Body of pancreas (tissue), 4 donors: ENCODE measurements around the gene PTMS. TPM values are rescaled to one million over a fixed set of nuclear protein-coding genes. Genes with fewer than 3 reads are reported as not detected.
"Not testable (repeated sequence)": the region's sequence is repeated elsewhere in the genome, so short reads cannot be mapped to it uniquely, and the experiment has no call there.

Experiments
- ATAC-seq: fragments of 150-250 bp; one replicate; pipeline ENCODE4 v1.9.1; 2016
- DNase-seq, 4 donors: peaks; one replicate each; pipeline ENCODE4 v3.0.0-alpha.2; 2019
- H3K27ac ChIP-seq, 4 donors: fragments of 200-600 bp; sonication (generic); 1 replicate in 3 of 4; 2 replicates in 1 of 4; pipeline versions ENCODE4 v1.5.1 to v1.6.1; 2016 to 2019; ENCODE audit warnings: mild to moderate bottlenecking in 1 of 4, mixed read lengths in 1 of 4, moderate library complexity in 1 of 4
- H3K27me3 ChIP-seq, 2 donors: fragments of 200-600 bp; sonication (generic); one replicate each; pipeline ENCODE4 v1.6.0; 2016; ENCODE audit warnings: mild to moderate bottlenecking in 1 of 2
- H3K36me3 ChIP-seq, 2 donors: fragments of 200-600 bp; sonication (generic); replicated peaks in 1 of 2; 2 replicates each; pipeline ENCODE4 v1.5.1; 2016; ENCODE audit warnings: low read depth in 2 of 2; ENCODE audit not compliant: insufficient read depth in 1 of 2
- H3K4me1 ChIP-seq: fragments of 200-600 bp; sonication (generic); one replicate; pipeline ENCODE4 v1.6.0; 2016
- H3K4me3 ChIP-seq, 2 donors: fragments of 200-600 bp; sonication (generic); 1 replicate in 1 of 2; 2 replicates in 1 of 2; pipeline ENCODE4 v1.5.1; 2016 to 2019
- H3K9me3 ChIP-seq, 3 donors: fragments of 200-600 bp; sonication (generic); 1 replicate in 2 of 3; 2 replicates in 1 of 3; pipeline ENCODE4 v1.5.1; 2016
- CTCF ChIP-seq, 7 experiments: fragments of 450-650 bp in 4 of 7; fragments of 200-600 bp in 3 of 7; sonication (generic) in 3 of 7; IDR thresholded peaks; one replicate each; pipeline ENCODE4 v1.5.1; 2016 to 2019; ENCODE audit warnings: antibody characterized with exemption in 7 of 7
- POLR2A ChIP-seq, 3 donors: fragments of 450-650 bp; IDR thresholded peaks; one replicate each; pipeline ENCODE4 v1.6.1; 2016; ENCODE audit warnings: antibody characterized with exemption in 3 of 3, mild to moderate bottlenecking in 2 of 3
- whole genome bisulfite sequencing, 2 donors: methylation state at CpG; one replicate each; pipeline ENCODE4 v1.1.5; 2017; 5-methylcytosine and 5-hydroxymethylcytosine counted together
- intact Hi-C: fragments of 100-400 bp; cut with DNase I; formaldehyde crosslinking; loops from one replicate; pipeline ENCODE4 v1.15.1; 2023
- total RNA-seq, 2 donors: library from RNA; depleted of rRNA; stranded (reverse); fragments of >200 nt; gene quantifications; one replicate each; pipeline ENCODE4 v1.1.0, GENCODE V29; 2016

Gene PTMS
- total RNA-seq, 2 donors from 2014 or later, result 69.5 to 109 TPM

GRCh38 chr12:6734506-6735387 is 31.4 kb upstream of the PTMS start:
- DNase-seq, result no peak
- 69 to 79% methylated on average over 6 to 10 of the region's 10 CpGs for WGBS, 2 donors
- TF ChIP-seq POLR2A (IDR thresholded peaks at IDR 0.05) (no peak), CTCF (IDR thresholded peaks at IDR 0.05) (no peak)
- no peaks in the 10 kb centered on the region for H3K27me3 ChIP-seq
- intact Hi-C loops, result loop anchor here (5.0 kb wide), 1 partner anchor 48 kb away; no protein-coding TSS in a partner anchor
- H3K4me1 ChIP-seq, result peaks cover 4% of the 10 kb centered on the region
- no peak overlapping the region for H3K4me3 ChIP-seq
- ATAC-seq, result no peak
- peaks cover 11 to 15% of the 10 kb centered on the region in 2 donors for H3K36me3 ChIP-seq
- no peak overlapping the region for H3K27ac ChIP-seq
- H3K9me3 ChIP-seq, result no peaks in the 10 kb centered on the region

DNA sequence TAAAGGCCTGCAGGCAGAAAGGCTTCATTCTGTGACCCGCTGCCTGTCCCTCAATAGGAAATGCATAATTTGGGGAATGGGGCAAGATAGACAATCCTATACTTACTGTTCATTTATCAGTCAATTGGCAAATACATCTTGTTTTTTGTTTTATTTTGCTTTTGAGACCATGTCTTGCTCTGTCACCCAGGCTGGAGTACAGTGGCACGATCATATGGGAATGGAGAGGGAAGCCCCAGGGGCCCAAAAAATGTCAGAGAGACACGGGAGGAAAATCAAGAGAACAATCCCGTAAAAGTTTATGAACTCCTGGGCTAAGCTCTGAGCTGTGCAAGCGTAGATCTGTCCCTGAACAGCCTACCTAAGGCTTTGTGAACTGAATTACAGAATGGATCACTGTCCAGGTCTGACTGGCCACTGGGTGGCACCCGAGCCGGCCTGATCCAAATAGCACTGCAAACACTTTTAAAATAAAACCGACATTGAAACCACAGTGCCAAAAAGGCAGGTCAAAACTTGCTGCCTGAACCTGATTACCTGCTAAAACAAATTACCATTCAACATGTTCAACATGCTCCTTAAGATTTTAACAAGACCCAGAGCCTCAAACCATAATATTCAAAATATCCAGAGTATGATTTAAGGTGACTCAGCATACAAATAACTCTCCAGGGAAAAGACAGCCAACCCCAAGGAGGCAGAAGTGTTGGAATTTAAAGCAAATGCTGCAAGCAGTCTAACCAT is 30.5 kb upstream of the PTMS start:
- H3K27me3 ChIP-seq, result no peaks in the 10 kb centered on the region
- no peak overlapping the region for H3K27ac ChIP-seq
- H3K9me3 ChIP-seq, result no peaks in the 10 kb centered on the region
- peak; percentile 60 to 86 (median 72) for TF ChIP-seq CTCF (IDR thresholded peaks at IDR 0.05)
- TF ChIP-seq POLR2A (IDR thresholded peaks at IDR 0.05), result no peak
- ATAC-seq (peak; percentile 91), DNase-seq (peak; percentile 69 to 81 (median 72))
- intact Hi-C loops, result loop anchor here (5.0 kb wide), 1 partner anchor 47 kb away; no protein-coding TSS in a partner anchor
- H3K4me1 ChIP-seq, result peaks cover 4% of the 10 kb centered on the region
- peaks cover 2 to 9% of the 10 kb centered on the region in 2 donors for H3K36me3 ChIP-seq
- 27% methylated on average over 8 of the region's 8 CpGs for WGBS, 2 donors
- no peak overlapping the region for H3K4me3 ChIP-seq

- H3K36me3 ChIP-seq, result no peaks in the 10 kb centered on the region
- ATAC-seq, result no peak
- H3K9me3 ChIP-seq, result no peaks in the 10 kb centered on the region
- no peak for TF ChIP-seq POLR2A (IDR thresholded peaks at IDR 0.05)
- no peak for TF ChIP-seq CTCF (IDR thresholded peaks at IDR 0.05)
- H3K4me1 ChIP-seq, result peaks cover 4% of the 10 kb centered on the region
- no peak overlapping the region for H3K27ac ChIP-seq
- intact Hi-C loops, result loop anchor here (5.0 kb wide), 1 partner anchor 46 kb away; no protein-coding TSS in a partner anchor
- no peaks in the 10 kb centered on the region for H3K27me3 ChIP-seq
- WGBS, 2 donors, result 87 to 89% methylated on average over 5 of the region's 5 CpGs
- no peak overlapping the region for H3K4me3 ChIP-seq
- no peak for DNase-seq
Observed at GRCh38 chr12:6736754-6737153, 29.4 kb upstream of the PTMS start.

DNA sequence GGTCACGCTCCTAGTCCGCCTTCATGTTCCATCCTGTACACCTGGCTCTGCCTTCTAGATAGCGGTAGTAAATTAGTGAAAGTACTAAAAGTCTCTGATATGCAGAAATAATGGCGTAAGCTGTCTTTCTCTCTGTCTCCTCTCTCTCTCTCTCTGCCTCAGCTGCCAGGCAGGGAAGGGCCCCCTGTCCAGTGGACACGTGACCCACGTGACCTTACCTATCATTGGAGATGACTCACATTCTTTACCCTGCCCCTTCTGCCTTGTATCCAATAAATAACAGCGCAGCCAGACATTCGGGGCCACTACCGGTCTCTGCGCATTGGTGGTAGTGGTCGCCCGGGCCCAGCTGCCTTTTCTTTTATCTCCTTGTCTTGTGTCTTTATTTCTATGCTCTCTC is 24.1 kb upstream of the PTMS start:
- WGBS, 2 donors, result 80 to 86% methylated on average over 12 of the region's 12 CpGs
- H3K4me3 ChIP-seq, DNase-seq, ATAC-seq, H3K4me1 ChIP-seq, intact Hi-C loops, H3K27ac ChIP-seq, H3K9me3 ChIP-seq, H3K27me3 ChIP-seq, H3K36me3 ChIP-seq: not testable (repeated sequence)

DNA sequence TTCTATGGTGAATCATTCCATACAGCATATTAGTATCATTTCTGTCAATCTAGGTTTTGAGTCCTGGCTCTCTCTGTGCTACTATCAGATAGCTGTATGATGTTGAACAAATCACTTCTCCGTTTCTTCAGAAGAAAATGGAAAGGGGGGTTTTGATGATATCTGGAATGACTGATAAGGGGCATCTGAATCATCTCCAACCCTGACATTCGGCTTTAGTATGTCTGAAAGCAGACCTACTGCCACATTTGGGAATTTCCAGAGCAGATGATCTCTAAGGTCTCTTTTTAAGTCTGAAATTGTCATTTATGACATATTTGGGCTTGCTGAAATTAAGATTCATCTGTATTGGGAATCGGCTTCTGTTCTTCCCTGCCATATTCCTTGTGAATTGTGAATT is 23.3 kb upstream of the PTMS start:
- intact Hi-C loops, result no loop called here

DNA sequence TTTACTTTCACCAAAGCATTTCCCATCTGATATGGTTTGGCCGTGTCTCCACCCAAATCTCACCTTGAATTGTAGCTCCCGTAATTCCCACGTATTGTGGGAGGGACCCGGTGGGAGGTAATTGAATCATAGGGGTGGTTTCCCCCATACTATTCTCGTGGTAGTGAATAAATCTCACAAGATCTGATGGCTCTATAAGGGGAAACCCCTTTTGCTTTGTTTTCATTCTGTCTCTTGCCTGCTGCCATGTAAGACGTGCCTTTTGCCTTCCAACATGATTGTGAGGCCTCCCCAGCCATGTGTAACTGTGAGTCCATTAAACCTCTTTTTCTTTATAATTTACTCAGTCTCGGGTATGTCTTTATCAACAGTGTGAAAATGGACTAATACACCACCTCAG is 22.9 kb upstream of the PTMS start:
- ATAC-seq, H3K27me3 ChIP-seq, H3K27ac ChIP-seq, intact Hi-C loops, DNase-seq, H3K4me1 ChIP-seq, H3K4me3 ChIP-seq, H3K9me3 ChIP-seq: not testable (repeated sequence)
- WGBS, 2 donors, result 26 to 42% methylated on average over 7 of the region's 7 CpGs
- H3K36me3 ChIP-seq, result peaks cover 0 to 12% of the 10 kb centered on the region in 2 donors

More for the DNA sequence above, 23.3 kb upstream of the PTMS start:
- peaks cover 4% of the 10 kb centered on the region for H3K4me1 ChIP-seq
- WGBS, 2 donors, result 80 to 84% methylated on average over 3 of the region's 3 CpGs
- peaks cover 0 to 8% of the 10 kb centered on the region in 2 donors for H3K36me3 ChIP-seq
- H3K4me3 ChIP-seq, result no peak overlapping the region
- H3K9me3 ChIP-seq, result no peaks in the 10 kb centered on the region
- no peak for TF ChIP-seq CTCF (IDR thresholded peaks at IDR 0.05)
- no peak for TF ChIP-seq POLR2A (IDR thresholded peaks at IDR 0.05)
- ATAC-seq (no peak), DNase-seq (no peak)
- H3K27me3 ChIP-seq, result no peaks in the 10 kb centered on the region
- no peak overlapping the region for H3K27ac ChIP-seq
